Cardiac fibroblast (primary cell): Measurements from ENCODE around the gene CDYL.
"Not testable (repeated sequence)": the region's sequence is repeated elsewhere in the genome, so short reads cannot be mapped to it uniquely, and the experiment has no call there.

Source experiments
- DNase-seq, 2 donors: peaks; one replicate each; pipeline versions ENCODE4 v3.0.0 to v3.0.0-alpha.2; 2010; ENCODE audit warnings: low read depth in 2 of 2
- H3K4me3 ChIP-seq, 2 donors: replicated peaks in 1 of 2; 1 replicate in 1 of 2; 2 replicates in 1 of 2; pipeline ENCODE4 v1.5.1; 2011; ENCODE audit warnings: low read depth in 2 of 2, low read length in 2 of 2, mild to moderate bottlenecking in 2 of 2, moderate library complexity in 1 of 2
- CTCF ChIP-seq: IDR thresholded peaks from one replicate; pipeline ENCODE4 v1.5.1; 2011; ENCODE audit warnings: low read depth, mild to moderate bottlenecking, low read length, inconsistent platforms

CDYL gene

GRCh38 chr6:5004373-5005037, 228.3 kb downstream of the CDYL start:
- DNase-seq, result peak in 1 of 2 donors; percentile 2
- H3K4me3 ChIP-seq, result peak overlapping the region; percentile 81 to 82
- no peak for TF ChIP-seq CTCF

GRCh38 chr6:5005038-5005433, 228.8 kb downstream of the CDYL start:
- not testable (repeated sequence) for H3K4me3 ChIP-seq, DNase-seq
